H1 (cell line): ENCODE data around the gene FBXO7. TPM values are rescaled to one million over a fixed set of nuclear protein-coding genes. Genes with fewer than 3 reads are reported as not detected.

Source experiments
- CTCF ChIA-PET: fragments of 300-600 bp; sonication (Branson Sonifier 250); formaldehyde crosslinking; loops from one replicate; lab custom pipeline; 2021; ENCODE audit not compliant: partially characterized antibody; lab: Charles Lee
- POLR2A ChIA-PET: fragments of 300-600 bp; sonication (Branson Sonifier 250); formaldehyde crosslinking; loops from one replicate; lab custom pipeline; 2021; ENCODE audit warnings: inconsistent platforms; ENCODE audit not compliant: partially characterized antibody; lab: Charles Lee
- DNase-seq, 2 experiments: peaks; one replicate each; pipeline versions ENCODE4 v3.0.0 to v3.0.0-alpha.2; 2010 to 2022; ENCODE audit warnings: low spot score in 2 of 2, low read depth in 1 of 2, mixed read lengths in 1 of 2
- FAIRE-seq: peaks from 2 replicates; lab custom pipeline; 2011; peaks lifted over from hg19 to GRCh38; lab: Jason Lieb, UNC
- H2AFZ ChIP-seq: 2 replicates; pipeline ENCODE4 v1.8.1; 2012; ENCODE audit warnings: low read length, inconsistent platforms
- H2AK5ac ChIP-seq: 2 replicates; pipeline ENCODE4 v1.6.1; 2013; ENCODE audit warnings: low read depth, low read length
- H2BK120ac ChIP-seq: replicated peaks from 2 replicates; pipeline ENCODE3; 2013; ENCODE audit warnings: low read depth, low read length, inconsistent platforms
- H2BK12ac ChIP-seq: 2 replicates; pipeline ENCODE4 v1.6.1; 2013; ENCODE audit warnings: low read depth, low read length
- H2BK15ac ChIP-seq: 2 replicates; pipeline ENCODE4 v1.6.1; 2013; ENCODE audit warnings: low read length
- H2BK20ac ChIP-seq: 2 replicates; pipeline ENCODE4 v1.6.1; 2013; ENCODE audit warnings: low read length
- H2BK5ac ChIP-seq: 2 replicates; pipeline ENCODE4 v1.6.1; 2013; ENCODE audit warnings: low read depth, low read length
- H3K14ac ChIP-seq: 2 replicates; pipeline ENCODE4 v1.6.1; 2013; ENCODE audit warnings: inconsistent platforms; ENCODE audit not compliant: insufficient read length
- H3K18ac ChIP-seq: 2 replicates; pipeline ENCODE4 v1.6.1; 2013; ENCODE audit warnings: low read length; ENCODE audit errors: extremely low read depth
- H3K23ac ChIP-seq: 2 replicates; pipeline ENCODE4 v1.6.1; 2013; ENCODE audit warnings: inconsistent platforms; ENCODE audit not compliant: insufficient read length
- H3K23me2 ChIP-seq: 2 replicates; pipeline ENCODE4 v1.6.1; 2013; ENCODE audit warnings: low read depth, low read length
- H3K27ac ChIP-seq: 2 replicates; pipeline ENCODE4 v1.6.1; 2011; ENCODE audit warnings: low read depth, low read length, inconsistent platforms
- H3K27me3 ChIP-seq, 4 experiments: replicated peaks in 1 of 4; 1 replicate in 1 of 4; 2 replicates in 3 of 4; pipeline versions ENCODE4 v1.6.1 to v1.8.1; 2011 to 2013; ENCODE audit warnings: low read length in 3 of 4, mild to moderate bottlenecking in 3 of 4, inconsistent platforms in 2 of 4, mixed read lengths in 2 of 4, moderate library complexity in 1 of 4; ENCODE audit not compliant: control insufficient read depth in 3 of 4, insufficient read depth in 3 of 4; ENCODE audit errors: extremely low read depth in 1 of 4
- H3K36me3 ChIP-seq, 4 experiments: 2 replicates each; pipeline versions ENCODE4 v1.6.1 to v1.8.1; 2011 to 2013; ENCODE audit warnings: mild to moderate bottlenecking in 4 of 4, low read length in 3 of 4, moderate library complexity in 2 of 4, control low read depth in 1 of 4, inconsistent platforms in 1 of 4; ENCODE audit not compliant: insufficient read depth in 4 of 4, control insufficient read depth in 2 of 4
- H3K4ac ChIP-seq: replicated peaks from 2 replicates; pipeline ENCODE3; 2013; ENCODE audit warnings: low read length, low read depth, mixed read lengths, inconsistent platforms; ENCODE audit not compliant: insufficient read length
- H3K4me1 ChIP-seq, 4 experiments: replicated peaks in 1 of 4; 1 replicate in 1 of 4; 2 replicates in 3 of 4; pipeline versions ENCODE4 v1.6.1 to v1.8.1; 2011 to 2013; ENCODE audit warnings: low read length in 3 of 4, inconsistent platforms in 2 of 4, mixed read lengths in 1 of 4; ENCODE audit not compliant: insufficient read depth in 4 of 4, control insufficient read depth in 3 of 4
- H3K4me2 ChIP-seq, 2 experiments: 2 replicates each; pipeline versions ENCODE4 v1.6.1 to v1.8.1; 2011 to 2013; ENCODE audit warnings: low read depth in 2 of 2, low read length in 2 of 2, control low read depth in 1 of 2, inconsistent platforms in 1 of 2, mild to moderate bottlenecking in 1 of 2; ENCODE audit not compliant: insufficient read depth in 1 of 2
- H3K4me3 ChIP-seq, 4 experiments: fragments of 200-600, 300-600 bp in 1 of 4; sonication (generic), shearing (Covaris generic), sonication (Bioruptor Twin) in 1 of 4; 2 replicates each; pipeline versions ENCODE4 v1.5.1 to v1.8.1; 2011 to 2016; ENCODE audit warnings: low read length in 4 of 4, low read depth in 3 of 4, control low read depth in 2 of 4, inconsistent platforms in 2 of 4, mild to moderate bottlenecking in 2 of 4, mixed read lengths in 1 of 4, moderate library complexity in 1 of 4; ENCODE audit not compliant: insufficient read depth in 2 of 4; ENCODE audit errors: extremely low read depth in 1 of 4
- H3K56ac ChIP-seq: replicated peaks from 2 replicates; pipeline ENCODE3; 2013; ENCODE audit warnings: low read depth, mild to moderate bottlenecking, mixed read lengths, low read length, inconsistent platforms; ENCODE audit not compliant: insufficient read length
- H3K79me1 ChIP-seq: 2 replicates; pipeline ENCODE4 v1.6.1; 2013; ENCODE audit warnings: low read depth, low read length, control low read depth
- H3K79me2 ChIP-seq, 2 experiments: 2 replicates each; pipeline versions ENCODE4 v1.6.1 to v1.8.1; 2012 to 2013; ENCODE audit warnings: low read length in 2 of 2, mild to moderate bottlenecking in 2 of 2, inconsistent platforms in 1 of 2; ENCODE audit not compliant: insufficient read depth in 2 of 2, control insufficient read depth in 1 of 2
- H3K9ac ChIP-seq, 4 experiments: replicated peaks in 1 of 4; 1 replicate in 1 of 4; 2 replicates in 3 of 4; pipeline versions ENCODE4 v1.6.1 to v1.8.1; 2011 to 2013; ENCODE audit warnings: low read depth in 3 of 4, low read length in 3 of 4, control low read depth in 2 of 4, mild to moderate bottlenecking in 2 of 4, moderate library complexity in 2 of 4, inconsistent platforms in 1 of 4; ENCODE audit errors: extremely low read depth in 1 of 4
- H3K9me3 ChIP-seq, 2 experiments: 2 replicates each; pipeline versions ENCODE4 v1.6.1 to v1.8.1; 2012 to 2013; ENCODE audit warnings: mild to moderate bottlenecking in 2 of 2, moderate library complexity in 2 of 2, control low read depth in 1 of 2, inconsistent platforms in 1 of 2, low read depth in 1 of 2, low read length in 1 of 2, mixed read lengths in 1 of 2; ENCODE audit not compliant: insufficient read depth in 2 of 2
- H4K20me1 ChIP-seq, 2 experiments: replicated peaks in 1 of 2; 2 replicates each; pipeline versions ENCODE3 to v1.8.1; 2011 to 2013; ENCODE audit warnings: inconsistent platforms in 2 of 2, low read length in 2 of 2, mild to moderate bottlenecking in 1 of 2; ENCODE audit not compliant: insufficient read depth in 2 of 2, control insufficient read depth in 1 of 2
- H4K5ac ChIP-seq: 2 replicates; pipeline ENCODE4 v1.6.1; 2013; ENCODE audit warnings: low read length, low read depth, mixed read lengths, inconsistent platforms; ENCODE audit not compliant: insufficient read length
- H4K8ac ChIP-seq: 2 replicates; pipeline ENCODE4 v1.8.0; 2013; ENCODE audit warnings: mild to moderate bottlenecking, moderate library complexity, low read length, inconsistent platforms; ENCODE audit not compliant: insufficient read depth; ENCODE audit errors: extremely low read depth
- H4K91ac ChIP-seq: replicated peaks from 2 replicates; pipeline ENCODE3; 2013; ENCODE audit warnings: low read length, mixed read lengths, inconsistent platforms; ENCODE audit not compliant: insufficient read length
- BRCA1 ChIP-seq: IDR thresholded peaks from 2 replicates; pipeline ENCODE4 v1.6.1; 2012; ENCODE audit warnings: low read depth, low read length, improper control_type of control experiment
- CREB1 ChIP-seq: IDR thresholded peaks from 2 replicates; pipeline ENCODE4 v1.6.1; 2012; ENCODE audit warnings: inconsistent platforms
- EGR1 ChIP-seq: IDR thresholded peaks from 2 replicates; pipeline ENCODE4 v1.6.1; 2011; ENCODE audit warnings: low read depth, low read length, borderline replicate concordance
- EZH2 ChIP-seq: fragments of 200-600 bp; sonication (generic); IDR thresholded peaks from 2 replicates; pipeline ENCODE4 v1.7.1; 2012; ENCODE audit warnings: low read depth, mild to moderate bottlenecking, moderate library complexity, low read length, inconsistent platforms; ENCODE audit not compliant: severe bottlenecking
- FOSL1 ChIP-seq: IDR thresholded peaks from 2 replicates; pipeline ENCODE4 v1.6.1; 2011; ENCODE audit warnings: mild to moderate bottlenecking, low read depth, low read length, moderate library complexity; ENCODE audit not compliant: insufficient read depth
- HDAC2 ChIP-seq, 2 experiments: fragments of 300-600 bp in 1 of 2; sonication (generic) in 1 of 2; IDR thresholded peaks; 2 replicates each; pipeline ENCODE4 v1.6.1; 2011 to 2012; ENCODE audit warnings: low read depth in 2 of 2, low read length in 2 of 2, mild to moderate bottlenecking in 2 of 2, moderate library complexity in 2 of 2, borderline replicate concordance in 1 of 2, inconsistent platforms in 1 of 2
- JUN ChIP-seq: IDR thresholded peaks from 2 replicates; pipeline ENCODE4 v1.6.1; 2011; ENCODE audit warnings: low read depth, mild to moderate bottlenecking, improper control_type of control experiment, low read length
- JUND ChIP-seq: IDR thresholded peaks from 2 replicates; pipeline ENCODE4 v1.6.1; 2011; ENCODE audit warnings: mild to moderate bottlenecking, improper control_type of control experiment, low read length
- KDM1A ChIP-seq: fragments of 200-600, 300-600 bp; sonication (generic); IDR thresholded peaks from 2 replicates; pipeline ENCODE4 v1.7.1; 2016; ENCODE audit warnings: mild to moderate bottlenecking, low read length, borderline replicate concordance
- POU5F1 ChIP-seq: IDR thresholded peaks from 2 replicates; pipeline ENCODE4 v1.6.1; 2011; ENCODE audit warnings: low read depth, mild to moderate bottlenecking, low read length, moderate library complexity
- SAP30 ChIP-seq: fragments of 300-600 bp; sonication (generic); IDR thresholded peaks from 2 replicates; pipeline ENCODE4 v1.7.1; 2012; ENCODE audit warnings: low read length, moderate library complexity, mild to moderate bottlenecking, inconsistent platforms; ENCODE audit not compliant: insufficient read depth, insufficient replicate concordance
- SP1 ChIP-seq: IDR thresholded peaks from 2 replicates; pipeline ENCODE4 v1.6.1; 2011; ENCODE audit warnings: low read depth, low read length
- TEAD4 ChIP-seq: IDR thresholded peaks from 2 replicates; pipeline ENCODE4 v1.6.1; 2012; ENCODE audit warnings: low read depth, low read length, inconsistent platforms, mixed read lengths
- WGBS, 2 experiments: shearing (Covaris generic) in 1 of 2; methylation state at CpG; one replicate each; pipeline versions ENCODE4 v1.1.6 to v1.1.7; 2013 to 2015; ENCODE audit warnings: low lambda C conversion rate in 2 of 2, mixed read lengths in 2 of 2, inconsistent platforms in 1 of 2, low coverage in 1 of 2, missing lambda C conversion rate in 1 of 2; ENCODE audit not compliant: insufficient replicate concordance in 2 of 2, insufficient coverage in 1 of 2, insufficient read length in 1 of 2; ENCODE audit errors: extremely low coverage in 1 of 2, missing lambda C conversion rate in 1 of 2; 5-methylcytosine and 5-hydroxymethylcytosine counted together
- polyA plus RNA-seq, 7 experiments: library from polyadenylated mRNA; depleted of rRNA in 3 of 7; stranded (reverse) in 5 of 7; unstranded in 2 of 7; fragments of >200 nt in 5 of 7; fragments of 200-250 nt in 2 of 7; gene quantifications; 1 replicate in 5 of 7; 2 replicates in 1 of 7; 4 replicates in 1 of 7; pipeline versions ENCODE4 v1.2.1 to v1.2.3, GENCODE V29; 2011 to 2013; ENCODE audit warnings: missing spikeins in 2 of 7, mixed read lengths in 2 of 7
- total RNA-seq: library from RNA; stranded (reverse); fragmentation: NEBNext Ultra II Directional; extraction: Animal tissue kit (Norgen Biotek cat#: 25700); gene quantifications from 2 replicates; pipeline ENCODE4 v1.2.1, GENCODE V29; 2021

The FBXO7 gene
- total and polyA plus RNA-seq, 2 of the 8 experiments (the other 6 are each of a cell fraction or from before 2014, with no cell fraction given): 62.7 to 76.1 TPM

- no peak overlapping the region for H4K5ac ChIP-seq
- H3K79me2 ChIP-seq: no peaks in the 10 kb centered on the region
- H3K18ac ChIP-seq: no peak overlapping the region
- H4K8ac ChIP-seq: no peak overlapping the region
- no peak overlapping the region for H2BK20ac ChIP-seq
- no peak overlapping the region for H2AFZ ChIP-seq
- H4K20me1 ChIP-seq: peaks cover 3 to 5% of the 10 kb centered on the region in 2 experiments
- TF ChIP-seq POU5F1: no peak
- no peak for TF ChIP-seq EGR1
- TF ChIP-seq JUND: no peak
- TF ChIP-seq HDAC2 (IDR thresholded peaks at IDR 0.05; ENCODE audit: borderline replicate concordance in 1 of 2, low read depth in 2 of 2, low read length in 2 of 2): no peak
- no peak for TF ChIP-seq CREB1
- TF ChIP-seq SAP30: no peak
- TF ChIP-seq SP1: no peak
- TF ChIP-seq EZH2: no peak
- no peak for TF ChIP-seq KDM1A
- no peak for TF ChIP-seq BRCA1
- no peak for TF ChIP-seq FOSL1
- TF ChIP-seq JUN: no peak
- no peak for TF ChIP-seq TEAD4
- peaks cover 4% of the 10 kb centered on the region for H3K23me2 ChIP-seq
- no peaks in the 10 kb centered on the region for H3K9me3 ChIP-seq
- ChIA-PET CTCF (interaction anchor here (0.8 to 6.6 kb wide), 2 partner anchors 95 to 264 kb away, joined by 3 to 102 read pairs; no protein-coding TSS in a partner anchor), POLR2A (no interaction called here)
- H3K56ac ChIP-seq: no peak overlapping the region
- no peaks in the 10 kb centered on the region for H3K27me3 ChIP-seq
- no peak overlapping the region for H2BK120ac ChIP-seq
- H3K4me1 ChIP-seq: no peaks in the 10 kb centered on the region; a peak in 1 of 7 replicates
- H2AK5ac ChIP-seq: no peak overlapping the region
- FAIRE-seq: no peak
- H3K36me3 ChIP-seq: peaks cover 0 to 2% (median under 1%) of the 10 kb centered on the region in 4 experiments; a peak in 4 of 8 replicates
- H3K4me3 ChIP-seq: no peak overlapping the region
- H3K9ac ChIP-seq: no peak overlapping the region
- H2BK5ac ChIP-seq: no peak overlapping the region
- no peak overlapping the region for H3K14ac ChIP-seq
- H3K4ac ChIP-seq: no peak overlapping the region
- no peak overlapping the region for H3K27ac ChIP-seq
- H3K4me2 ChIP-seq: no peak overlapping the region
- WGBS, 2 experiments: 79% methylated on average over 5 of the region's 10 CpGs; no CpG with 5 or more reads in 1 of the 2 experiments
- no peak overlapping the region for H2BK15ac ChIP-seq
- H2BK12ac ChIP-seq: no peak overlapping the region
- no peak overlapping the region for H4K91ac ChIP-seq
- H3K79me1 ChIP-seq: no peaks in the 10 kb centered on the region
- DNase-seq: no peak
- H3K23ac ChIP-seq: no peak overlapping the region
Observed at GRCh38 chr22:32532820-32533128, 58.2 kb downstream of the FBXO7 start.
